ENCODE results near the gene MCM9. TPM values are rescaled to one million over a fixed set of nuclear protein-coding genes. Genes with fewer than 3 reads are reported as not detected.

MCM9 gene
- total RNA-seq, 1 experiment from 2014 or later, result 14.4 TPM

- Histone ChIP-seq H3K4me1 (no peaks in the 10 kb centered on the region; the same call in 1 of the 2 replicates), H3K4me3 (ENCODE audit: low read depth, low read length) (no peak overlapping the region), H3K9me3 (no peaks in the 10 kb centered on the region), H3K27me3 (replicated peaks; ENCODE audit: control insufficient read depth, insufficient read depth, low read length) (no peaks in the 10 kb centered on the region), H3K36me3 (ENCODE audit: control insufficient read depth, insufficient read depth, low read length) (no peaks in the 10 kb centered on the region)
- no peak for DNase-seq
- CTCF ChIA-PET, result no interaction called here
- Mint-ChIP-seq H3K4me3 (ENCODE audit: unreplicated experiment) (no peak overlapping the region), H3K27ac (ENCODE audit: unreplicated experiment) (no peak overlapping the region), H3K36me3 (ENCODE audit: insufficient read depth, unreplicated experiment) (no peaks in the 10 kb centered on the region), H3K27me3 (ENCODE audit: insufficient read depth, unreplicated experiment) (peaks cover 2% of the 10 kb centered on the region), H3K9me3 (ENCODE audit: unreplicated experiment) (no peaks in the 10 kb centered on the region), H3K4me1 (ENCODE audit: low read depth, unreplicated experiment) (peaks cover 7% of the 10 kb centered on the region)
- no TSS peak for BruUV-seq (replicated peaks)
- TF ChIP-seq, protein P1, sequence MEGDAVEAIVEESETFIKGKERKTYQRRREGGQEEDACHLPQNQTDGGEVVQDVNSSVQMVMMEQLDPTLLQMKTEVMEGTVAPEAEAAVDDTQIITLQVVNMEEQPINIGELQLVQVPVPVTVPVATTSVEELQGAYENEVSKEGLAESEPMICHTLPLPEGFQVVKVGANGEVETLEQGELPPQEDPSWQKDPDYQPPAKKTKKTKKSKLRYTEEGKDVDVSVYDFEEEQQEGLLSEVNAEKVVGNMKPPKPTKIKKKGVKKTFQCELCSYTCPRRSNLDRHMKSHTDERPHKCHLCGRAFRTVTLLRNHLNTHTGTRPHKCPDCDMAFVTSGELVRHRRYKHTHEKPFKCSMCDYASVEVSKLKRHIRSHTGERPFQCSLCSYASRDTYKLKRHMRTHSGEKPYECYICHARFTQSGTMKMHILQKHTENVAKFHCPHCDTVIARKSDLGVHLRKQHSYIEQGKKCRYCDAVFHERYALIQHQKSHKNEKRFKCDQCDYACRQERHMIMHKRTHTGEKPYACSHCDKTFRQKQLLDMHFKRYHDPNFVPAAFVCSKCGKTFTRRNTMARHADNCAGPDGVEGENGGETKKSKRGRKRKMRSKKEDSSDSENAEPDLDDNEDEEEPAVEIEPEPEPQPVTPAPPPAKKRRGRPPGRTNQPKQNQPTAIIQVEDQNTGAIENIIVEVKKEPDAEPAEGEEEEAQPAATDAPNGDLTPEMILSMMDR (IDR thresholded peaks at IDR 0.05; ENCODE audit: insufficient read depth in 1 of 2, low read depth in 1 of 2, low read length in 1 of 2, severe bottlenecking in 1 of 2, unreplicated experiment in 1 of 2), result no peak
- POLR2A ChIA-PET, result no interaction called here
- intact Hi-C loops (cut with micrococcal nuclease; ENCODE audit: unreplicated experiment), result no loop called here
Measured at GRCh38 chr6:118764766-118765165, 170.2 kb downstream of the MCM9 start.

Other genes with a start within 250 kb of the MCM9 start
- 21.9 and 22.5 TPM in 2 replicates for gene ASF1A, start 41.0 kb downstream of the MCM9 start, total RNA-seq (2022)
- 10.8 and 11.2 TPM in 2 replicates for gene FAM184A, start 143.5 kb upstream of the MCM9 start, total RNA-seq (2022)